ENCODE measurements around the gene NSD1. TPM values are rescaled to one million over a fixed set of nuclear protein-coding genes. Genes with fewer than 3 reads are reported as not detected.

NSD1 gene
- total and polyA plus RNA-seq, 9 of the 15 experiments (the other 6 are each of a cell fraction or from before 2014, with no cell fraction given) = 3.8 to 51.0 (median 24.7) TPM

GRCh38 chr5:177171961-177172360 is 38.4 kb downstream of the NSD1 start:
- no peak overlapping the region for H2AFZ ChIP-seq (ENCODE audit: low read depth, low read length)
- no peaks in the 10 kb centered on the region for H3K9me3 ChIP-seq (replicated peaks; ENCODE audit: control insufficient read depth, insufficient read depth, low read depth, low read length)
- no peak for ATAC-seq
- POLR2A ChIA-PET = no interaction called here
- H3K79me2 ChIP-seq (ENCODE audit: control insufficient read depth, insufficient read depth, low read length) = peaks cover 58% of the 10 kb centered on the region
- TSS peak; percentile 32 for BruUV-seq (replicated peaks)
- no peaks in the 10 kb centered on the region for H4K20me1 ChIP-seq (replicated peaks; ENCODE audit: control insufficient read depth, insufficient read depth, low read length)
- no peak overlapping the region for H3K4me3 ChIP-seq
- intact Hi-C loops (cut with micrococcal nuclease) (no loop called here), in situ Hi-C loops (cut with MboI) (no loop called here)
- TF ChIP-seq POU5F1 (IDR thresholded peaks at IDR 0.05; ENCODE audit: borderline replicate concordance, low read depth, low read length, partially characterized antibody) (no peak), ETV5 (CRISPR knock-in tag; IDR thresholded peaks at IDR 0.05; ENCODE audit: low read depth) (no peak), USF1 (CRISPR knock-in tag; IDR thresholded peaks at IDR 0.05) (no peak), CGGBP1 (CRISPR knock-in tag; IDR thresholded peaks at IDR 0.05) (no peak), YY1 (IDR thresholded peaks at IDR 0.05; ENCODE audit: borderline replicate concordance in 1 of 3, control insufficient read depth in 1 of 3, extremely low read depth in 1 of 3, insufficient read depth in 3 of 3, insufficient read length in 1 of 3, insufficient replicate concordance in 2 of 3, low read depth in 1 of 3, low read length in 2 of 3) (no peak), KDM2B (CRISPR knock-in tag; IDR thresholded peaks at IDR 0.05) (no peak), POLR2AphosphoS5 (IDR thresholded peaks at IDR 0.05; ENCODE audit: control insufficient read depth, insufficient read depth, low read depth, low read length) (no peak)
- TF ChIP-seq, protein P1, sequence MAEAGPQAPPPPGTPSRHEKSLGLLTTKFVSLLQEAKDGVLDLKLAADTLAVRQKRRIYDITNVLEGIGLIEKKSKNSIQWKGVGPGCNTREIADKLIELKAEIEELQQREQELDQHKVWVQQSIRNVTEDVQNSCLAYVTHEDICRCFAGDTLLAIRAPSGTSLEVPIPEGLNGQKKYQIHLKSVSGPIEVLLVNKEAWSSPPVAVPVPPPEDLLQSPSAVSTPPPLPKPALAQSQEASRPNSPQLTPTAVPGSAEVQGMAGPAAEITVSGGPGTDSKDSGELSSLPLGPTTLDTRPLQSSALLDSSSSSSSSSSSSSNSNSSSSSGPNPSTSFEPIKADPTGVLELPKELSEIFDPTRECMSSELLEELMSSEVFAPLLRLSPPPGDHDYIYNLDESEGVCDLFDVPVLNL (CRISPR knock-in tag; IDR thresholded peaks at IDR 0.05; ENCODE audit: low read depth) = no peak
- TF ChIP-seq, protein P2, sequence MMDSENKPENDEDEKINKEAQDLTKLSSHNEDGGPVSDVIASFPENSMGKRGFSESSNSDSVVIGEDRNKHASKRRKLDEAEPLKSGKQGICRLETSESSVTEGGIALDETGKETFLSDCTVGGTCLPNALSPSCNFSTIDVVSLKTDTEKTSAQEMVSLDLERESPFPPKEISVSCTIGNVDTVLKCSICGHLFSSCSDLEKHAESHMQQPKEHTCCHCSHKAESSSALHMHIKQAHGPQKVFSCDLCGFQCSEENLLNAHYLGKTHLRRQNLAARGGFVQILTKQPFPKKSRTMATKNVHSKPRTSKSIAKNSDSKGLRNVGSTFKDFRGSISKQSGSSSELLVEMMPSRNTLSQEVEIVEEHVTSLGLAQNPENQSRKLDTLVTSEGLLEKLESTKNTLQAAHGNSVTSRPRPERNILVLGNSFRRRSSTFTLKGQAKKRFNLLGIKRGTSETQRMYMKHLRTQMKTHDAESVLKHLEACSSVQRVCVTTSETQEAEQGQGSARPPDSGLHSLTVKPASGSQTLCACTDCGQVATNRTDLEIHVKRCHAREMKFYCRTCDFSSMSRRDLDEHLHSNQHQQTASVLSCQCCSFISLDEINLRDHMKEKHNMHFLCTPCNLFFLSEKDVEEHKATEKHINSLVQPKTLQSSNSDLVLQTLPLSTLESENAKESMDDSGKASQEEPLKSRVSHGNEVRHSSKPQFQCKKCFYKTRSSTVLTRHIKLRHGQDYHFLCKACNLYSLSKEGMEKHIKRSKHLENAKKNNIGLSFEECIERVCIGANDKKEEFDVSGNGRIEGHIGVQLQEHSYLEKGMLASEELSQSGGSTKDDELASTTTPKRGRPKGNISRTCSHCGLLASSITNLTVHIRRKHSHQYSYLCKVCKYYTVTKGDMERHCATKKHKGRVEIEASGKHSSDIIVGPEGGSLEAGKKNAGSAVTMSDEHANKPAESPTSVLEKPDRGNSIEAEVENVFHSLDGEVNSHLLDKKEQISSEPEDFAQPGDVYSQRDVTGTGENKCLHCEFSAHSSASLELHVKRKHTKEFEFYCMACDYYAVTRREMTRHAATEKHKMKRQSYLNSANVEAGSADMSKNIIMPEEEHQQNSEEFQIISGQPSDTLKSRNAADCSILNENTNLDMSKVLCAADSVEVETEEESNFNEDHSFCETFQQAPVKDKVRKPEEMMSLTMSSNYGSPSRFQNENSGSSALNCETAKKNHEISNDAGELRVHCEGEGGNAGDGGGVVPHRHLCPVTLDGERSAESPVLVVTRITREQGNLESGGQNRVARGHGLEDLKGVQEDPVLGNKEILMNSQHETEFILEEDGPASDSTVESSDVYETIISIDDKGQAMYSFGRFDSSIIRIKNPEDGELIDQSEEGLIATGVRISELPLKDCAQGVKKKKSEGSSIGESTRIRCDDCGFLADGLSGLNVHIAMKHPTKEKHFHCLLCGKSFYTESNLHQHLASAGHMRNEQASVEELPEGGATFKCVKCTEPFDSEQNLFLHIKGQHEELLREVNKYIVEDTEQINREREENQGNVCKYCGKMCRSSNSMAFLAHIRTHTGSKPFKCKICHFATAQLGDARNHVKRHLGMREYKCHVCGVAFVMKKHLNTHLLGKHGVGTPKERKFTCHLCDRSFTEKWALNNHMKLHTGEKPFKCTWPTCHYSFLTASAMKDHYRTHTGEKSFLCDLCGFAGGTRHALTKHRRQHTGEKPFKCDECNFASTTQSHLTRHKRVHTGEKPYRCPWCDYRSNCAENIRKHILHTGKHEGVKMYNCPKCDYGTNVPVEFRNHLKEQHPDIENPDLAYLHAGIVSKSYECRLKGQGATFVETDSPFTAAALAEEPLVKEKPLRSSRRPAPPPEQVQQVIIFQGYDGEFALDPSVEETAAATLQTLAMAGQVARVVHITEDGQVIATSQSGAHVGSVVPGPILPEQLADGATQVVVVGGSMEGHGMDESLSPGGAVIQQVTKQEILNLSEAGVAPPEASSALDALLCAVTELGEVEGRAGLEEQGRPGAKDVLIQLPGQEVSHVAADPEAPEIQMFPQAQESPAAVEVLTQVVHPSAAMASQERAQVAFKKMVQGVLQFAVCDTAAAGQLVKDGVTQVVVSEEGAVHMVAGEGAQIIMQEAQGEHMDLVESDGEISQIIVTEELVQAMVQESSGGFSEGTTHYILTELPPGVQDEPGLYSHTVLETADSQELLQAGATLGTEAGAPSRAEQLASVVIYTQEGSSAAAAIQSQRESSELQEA (IDR thresholded peaks at IDR 0.05; ENCODE audit: low read depth) = no peak
- no peak overlapping the region for H3K9ac ChIP-seq (ENCODE audit: insufficient read depth in 1 of 2, low read depth in 2 of 2, low read length in 2 of 2)
- FAIRE-seq = no peak
- peaks cover 22% of the 10 kb centered on the region for H3K36me3 ChIP-seq (ENCODE audit: control insufficient read depth, insufficient read depth, low read length)
- no peaks in the 10 kb centered on the region for H3K27me3 ChIP-seq (ENCODE audit: control insufficient read depth in 2 of 2, insufficient read depth in 2 of 2, low read length in 2 of 2)
- H3K9me1 ChIP-seq (ENCODE audit: control insufficient read depth, insufficient read depth, low read length) = no peaks in the 10 kb centered on the region
- H3K27ac ChIP-seq (ENCODE audit: extremely low read depth, low read depth, low read length) = no peak overlapping the region
- WGBS (ENCODE audit: insufficient coverage, low coverage, missing lambda C conversion rate) = 96% methylated on average over 2 of the region's 2 CpGs
- no peak for DNase-seq (ENCODE audit: extremely low read depth in 1 of 4, low spot score in 3 of 4)
- CTCF ChIA-PET (ENCODE audit: low intra/inter-chr PET ratio) = no interaction called here
- H3K4me2 ChIP-seq (ENCODE audit: insufficient read depth, low read length) = no peak overlapping the region
- no peaks in the 10 kb centered on the region for H3K4me1 ChIP-seq (replicated peaks in 1 of 2; ENCODE audit: control insufficient read depth in 2 of 2, insufficient read depth in 2 of 2, low read length in 2 of 2)

All from K562 (cell line).